Measurements from ENCODE around the gene BEST4.

BEST4 gene

GRCh38 chr1:44786138-44786840 lies 1.7 kb downstream of the BEST4 start:
- DNase-seq (ENCODE audit: low read depth): no peak
- TF ChIP-seq, protein P1, sequence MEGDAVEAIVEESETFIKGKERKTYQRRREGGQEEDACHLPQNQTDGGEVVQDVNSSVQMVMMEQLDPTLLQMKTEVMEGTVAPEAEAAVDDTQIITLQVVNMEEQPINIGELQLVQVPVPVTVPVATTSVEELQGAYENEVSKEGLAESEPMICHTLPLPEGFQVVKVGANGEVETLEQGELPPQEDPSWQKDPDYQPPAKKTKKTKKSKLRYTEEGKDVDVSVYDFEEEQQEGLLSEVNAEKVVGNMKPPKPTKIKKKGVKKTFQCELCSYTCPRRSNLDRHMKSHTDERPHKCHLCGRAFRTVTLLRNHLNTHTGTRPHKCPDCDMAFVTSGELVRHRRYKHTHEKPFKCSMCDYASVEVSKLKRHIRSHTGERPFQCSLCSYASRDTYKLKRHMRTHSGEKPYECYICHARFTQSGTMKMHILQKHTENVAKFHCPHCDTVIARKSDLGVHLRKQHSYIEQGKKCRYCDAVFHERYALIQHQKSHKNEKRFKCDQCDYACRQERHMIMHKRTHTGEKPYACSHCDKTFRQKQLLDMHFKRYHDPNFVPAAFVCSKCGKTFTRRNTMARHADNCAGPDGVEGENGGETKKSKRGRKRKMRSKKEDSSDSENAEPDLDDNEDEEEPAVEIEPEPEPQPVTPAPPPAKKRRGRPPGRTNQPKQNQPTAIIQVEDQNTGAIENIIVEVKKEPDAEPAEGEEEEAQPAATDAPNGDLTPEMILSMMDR (IDR thresholded peaks at IDR 0.05; ENCODE audit: low read depth, low read length, missing control alignments): peak; percentile 100
- H3K4me3 ChIP-seq (ENCODE audit: low read depth, low read length): peak overlapping the region; percentile 56

DNA sequence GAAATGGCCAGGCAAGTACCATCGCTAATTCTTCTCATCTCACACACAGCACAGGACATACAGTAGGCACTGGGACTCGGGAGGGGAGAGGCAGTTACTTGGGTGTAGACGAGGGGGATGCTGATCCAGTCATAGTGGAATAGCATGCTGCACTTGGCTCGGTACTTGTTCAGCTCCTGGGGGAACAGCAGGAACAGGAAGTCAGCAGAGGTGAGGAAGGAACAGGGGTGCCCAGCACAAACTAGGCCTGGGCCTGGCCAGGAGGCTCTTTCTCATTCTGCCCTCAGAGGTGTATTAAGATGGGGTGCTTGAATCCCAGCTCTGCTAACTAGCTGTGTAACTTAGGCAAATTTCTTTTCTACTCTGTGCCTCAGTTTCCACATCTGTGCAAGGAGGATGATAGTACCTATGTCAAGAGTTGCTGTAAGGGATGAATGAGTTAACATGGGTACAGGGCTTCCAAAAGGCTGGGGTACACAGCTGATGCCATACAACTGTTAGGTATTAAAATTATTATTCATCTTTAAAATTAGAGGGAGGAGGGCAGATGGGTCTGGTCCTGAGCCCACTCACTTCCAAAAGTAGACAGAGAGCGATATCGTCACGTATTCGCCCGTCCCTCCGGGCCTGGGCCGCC lies 2.4 kb downstream of the BEST4 start:
- no peak for DNase-seq (ENCODE audit: low read depth)
- peak overlapping the region; percentile 56 for H3K4me3 ChIP-seq (ENCODE audit: low read depth, low read length)
- TF ChIP-seq, protein P1 (IDR thresholded peaks at IDR 0.05; ENCODE audit: low read depth, low read length, missing control alignments): no peak

DNA sequence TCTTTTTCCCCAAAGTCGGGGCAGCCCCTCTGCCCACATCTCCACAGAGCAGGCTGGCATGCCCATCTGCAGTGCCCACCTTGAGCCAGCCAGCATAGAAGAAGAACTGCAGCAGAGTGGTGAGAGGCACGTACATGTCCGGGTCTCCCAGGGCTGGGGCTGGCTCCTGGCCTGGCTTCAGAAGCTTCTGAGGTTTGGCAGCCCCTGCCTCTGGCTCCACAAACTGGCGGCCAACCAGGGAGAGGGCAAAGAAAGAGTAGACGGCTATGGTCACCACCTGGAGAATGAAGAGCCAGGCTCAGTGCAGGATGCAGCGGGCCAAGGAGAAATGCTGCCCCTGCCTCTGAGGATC lies 3.0 kb downstream of the BEST4 start:
- TF ChIP-seq, protein P1 (IDR thresholded peaks at IDR 0.05; ENCODE audit: low read depth, low read length, missing control alignments): no peak
- H3K4me3 ChIP-seq (ENCODE audit: low read depth, low read length): peak overlapping the region; percentile 39

DNA sequence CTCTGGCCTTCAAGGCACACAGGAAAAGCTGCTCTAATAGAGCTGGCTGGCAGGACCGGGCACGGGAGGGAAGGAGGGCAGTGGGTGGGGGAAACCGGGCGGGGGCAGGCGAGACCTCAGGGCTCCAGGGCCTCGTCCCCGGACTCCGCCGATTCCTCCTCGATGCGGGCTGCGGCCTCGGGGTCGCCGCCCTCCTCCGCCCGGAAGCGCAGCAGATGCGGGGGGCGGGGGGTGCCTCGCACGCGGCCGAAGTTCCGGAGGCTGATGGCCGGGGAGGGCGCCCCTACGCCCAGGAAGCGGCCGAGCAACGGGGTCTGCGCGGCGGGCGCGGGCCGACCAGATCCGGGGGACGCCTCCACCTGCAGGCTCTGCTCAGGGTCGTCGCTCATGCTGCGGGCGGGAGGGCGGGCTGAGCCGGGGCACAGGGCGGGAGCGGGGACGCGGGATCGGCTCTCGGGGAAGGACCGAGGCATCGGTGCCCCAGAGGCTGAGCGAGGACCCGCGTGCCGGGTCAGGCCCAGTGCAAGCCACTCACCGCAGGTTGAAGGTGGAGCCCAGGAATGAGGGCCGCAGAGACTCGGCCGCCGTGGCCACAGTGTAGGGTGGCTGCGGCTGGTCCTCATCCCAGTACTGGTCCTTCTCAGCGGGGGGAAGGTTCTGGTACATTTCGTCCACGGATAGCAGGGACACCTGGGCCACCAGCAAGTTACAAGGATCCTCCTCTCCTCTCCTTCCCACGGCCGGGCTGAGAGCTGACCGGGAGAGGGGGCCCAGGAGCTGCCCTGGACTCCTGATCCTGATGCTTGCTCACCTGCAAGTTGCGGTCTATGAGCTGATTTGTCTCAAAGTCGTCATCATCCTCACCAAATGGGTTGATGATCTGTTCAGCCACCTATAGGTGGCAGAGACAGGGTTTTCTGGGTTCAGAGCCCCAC lies 3.6 kb downstream of the BEST4 start:
- TF ChIP-seq, protein P1 (IDR thresholded peaks at IDR 0.05; ENCODE audit: low read depth, low read length, missing control alignments): peak; percentile 52
- H3K4me3 ChIP-seq (ENCODE audit: low read depth, low read length): peak overlapping the region; percentile 39
- no peak for DNase-seq (ENCODE audit: low read depth)

More for the DNA sequence above, 3.0 kb downstream of the BEST4 start:
- DNase-seq (ENCODE audit: low read depth): no peak

DNA sequence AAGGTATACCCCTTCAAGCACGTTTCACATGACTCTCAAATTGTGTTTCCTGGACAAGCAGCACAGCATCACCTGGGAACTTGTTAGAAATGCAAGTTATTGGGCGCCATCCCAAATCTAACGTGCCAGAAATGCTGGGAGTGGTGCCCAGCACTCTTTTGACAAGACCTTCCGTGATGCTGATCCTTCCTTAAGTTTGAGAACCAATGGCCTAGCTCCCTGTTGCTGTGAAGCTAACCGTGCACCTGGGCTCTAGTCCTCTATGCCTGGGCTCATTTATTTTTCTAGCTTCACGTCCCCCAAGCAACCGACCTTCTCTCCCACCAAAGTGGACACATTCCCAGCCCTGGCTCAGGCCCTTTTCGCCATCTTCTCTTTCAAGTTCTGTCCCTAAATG lies 4.3 kb downstream of the BEST4 start:
- TF ChIP-seq, protein P1 (IDR thresholded peaks at IDR 0.05; ENCODE audit: low read depth, low read length, missing control alignments): no peak
- DNase-seq (ENCODE audit: low read depth): no peak
- peak overlapping the region; percentile 39 for H3K4me3 ChIP-seq (ENCODE audit: low read depth, low read length)

DNA sequence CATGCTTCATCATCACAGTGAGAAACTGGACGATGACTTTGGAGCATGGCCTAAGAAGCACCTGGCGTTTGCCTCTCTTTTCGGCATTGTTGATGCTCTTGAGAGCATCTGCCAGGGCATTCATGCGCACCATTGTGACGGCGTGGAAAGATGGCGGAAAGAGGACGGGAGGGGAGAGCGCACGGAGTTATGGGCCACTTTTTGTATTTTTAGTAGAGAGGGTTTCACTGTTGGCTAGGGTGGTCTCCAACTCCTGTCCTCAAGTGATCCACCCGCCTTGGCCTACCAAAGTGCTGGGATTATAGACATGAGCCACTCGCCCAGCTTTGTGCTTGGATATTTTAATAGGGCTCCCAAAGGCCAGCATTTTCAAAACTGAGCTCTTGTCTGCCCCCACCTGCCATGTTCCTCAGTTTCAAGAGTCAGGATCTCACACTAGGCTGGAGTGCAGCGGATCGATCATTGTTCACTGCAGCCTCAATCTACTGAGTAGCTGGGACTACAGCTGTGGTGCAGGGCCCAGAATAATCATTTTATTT lies 7.3 kb downstream of the BEST4 start:
- TF ChIP-seq, protein P1 (IDR thresholded peaks at IDR 0.05; ENCODE audit: low read depth, low read length, missing control alignments): no peak
- H3K4me3 ChIP-seq (ENCODE audit: low read depth, low read length): no peak overlapping the region
- no peak for DNase-seq (ENCODE audit: low read depth)
